ENCODE data around the gene PEX26. TPM values are rescaled to one million over a fixed set of nuclear protein-coding genes. Genes with fewer than 3 reads are reported as not detected.

The PEX26 gene
- total RNA-seq, 4 donors from 2014 or later = 28.2 to 36.1 (median 31.2) TPM

DNA sequence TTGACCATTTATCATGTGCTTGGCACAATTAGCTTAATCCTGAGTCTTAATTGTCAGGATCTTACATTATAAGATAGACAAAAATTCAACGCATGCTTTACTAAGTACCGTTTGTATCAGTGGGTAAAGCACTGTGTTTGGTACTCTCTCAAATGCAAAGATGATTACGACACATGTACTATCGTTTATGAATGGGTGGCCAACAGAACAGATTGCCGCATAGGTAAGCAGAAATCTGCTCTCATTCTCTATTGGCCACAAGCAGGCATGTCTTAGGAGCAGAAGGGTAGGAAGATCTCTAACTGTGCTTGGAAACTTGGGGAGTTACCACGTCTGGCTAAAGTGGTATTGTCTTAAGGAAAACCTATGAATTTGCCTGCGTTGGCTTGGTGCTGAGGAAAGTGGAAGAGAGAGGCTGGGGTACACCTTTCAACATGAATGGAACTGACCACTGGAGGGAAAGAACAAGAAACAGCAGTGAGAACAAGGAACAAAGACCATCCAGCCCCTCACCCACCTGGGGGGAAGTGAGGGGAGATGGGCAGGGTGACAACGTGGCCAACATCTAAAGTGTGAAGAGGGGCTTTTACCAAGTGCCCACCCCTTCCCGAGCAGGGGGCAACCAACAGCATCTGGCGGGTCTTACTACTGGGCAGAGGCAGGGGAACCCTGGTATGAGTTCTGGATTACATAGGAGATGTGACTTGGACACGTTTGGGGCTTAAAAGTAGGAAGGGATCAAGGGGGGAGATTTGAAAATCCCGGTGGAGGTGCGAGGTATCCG is 31.8 kb downstream of the PEX26 start:
- intact Hi-C loops (cut with DNase I; ENCODE audit: low total_unique reads) = no loop called here
- Histone ChIP-seq H3K4me3 (no peak overlapping the region), H3K9me3 (no peaks in the 10 kb centered on the region), H3K36me3 (no peaks in the 10 kb centered on the region), H3K4me1 (peaks cover 0 to 5% of the 10 kb centered on the region in 2 donors), H3K27me3 (no peaks in the 10 kb centered on the region), H3K27ac (no peak overlapping the region)
- TF ChIP-seq, protein P1, sequence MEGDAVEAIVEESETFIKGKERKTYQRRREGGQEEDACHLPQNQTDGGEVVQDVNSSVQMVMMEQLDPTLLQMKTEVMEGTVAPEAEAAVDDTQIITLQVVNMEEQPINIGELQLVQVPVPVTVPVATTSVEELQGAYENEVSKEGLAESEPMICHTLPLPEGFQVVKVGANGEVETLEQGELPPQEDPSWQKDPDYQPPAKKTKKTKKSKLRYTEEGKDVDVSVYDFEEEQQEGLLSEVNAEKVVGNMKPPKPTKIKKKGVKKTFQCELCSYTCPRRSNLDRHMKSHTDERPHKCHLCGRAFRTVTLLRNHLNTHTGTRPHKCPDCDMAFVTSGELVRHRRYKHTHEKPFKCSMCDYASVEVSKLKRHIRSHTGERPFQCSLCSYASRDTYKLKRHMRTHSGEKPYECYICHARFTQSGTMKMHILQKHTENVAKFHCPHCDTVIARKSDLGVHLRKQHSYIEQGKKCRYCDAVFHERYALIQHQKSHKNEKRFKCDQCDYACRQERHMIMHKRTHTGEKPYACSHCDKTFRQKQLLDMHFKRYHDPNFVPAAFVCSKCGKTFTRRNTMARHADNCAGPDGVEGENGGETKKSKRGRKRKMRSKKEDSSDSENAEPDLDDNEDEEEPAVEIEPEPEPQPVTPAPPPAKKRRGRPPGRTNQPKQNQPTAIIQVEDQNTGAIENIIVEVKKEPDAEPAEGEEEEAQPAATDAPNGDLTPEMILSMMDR (IDR thresholded peaks at IDR 0.05) = no peak
- TF ChIP-seq POLR2A (IDR thresholded peaks at IDR 0.05) = no peak
- no peak for DNase-seq

GRCh38 chr22:18110194-18110953 is 32.6 kb downstream of the PEX26 start, which contains the start of gene TUBA8:
Gene TUBA8, plus strand, starts transcription at chr22:18110809. Its CDS starts 57 bp downstream, at chr22:18110866.
- TF ChIP-seq, protein P1 (IDR thresholded peaks at IDR 0.05) = no peak
- TF ChIP-seq POLR2A (IDR thresholded peaks at IDR 0.05) = no peak
- peaks cover 0 to 5% of the 10 kb centered on the region in 2 donors for H3K4me1 ChIP-seq
- H3K9me3 ChIP-seq = no peaks in the 10 kb centered on the region
- DNase-seq = peak in 1 of 2 donors; percentile 56
- H3K36me3 ChIP-seq = no peaks in the 10 kb centered on the region
- H3K4me3 ChIP-seq = peak within 1 kb of the TSS; percentile 22 to 41
- H3K27ac ChIP-seq = no peak within 1 kb of the TSS
- no peaks in the 10 kb centered on the region for H3K27me3 ChIP-seq
- intact Hi-C loops (cut with DNase I; ENCODE audit: low total_unique reads) = no loop called here

GRCh38 chr22:18110954-18111758 is 33.4 kb downstream of the PEX26 start:
- H3K4me1 ChIP-seq = peaks cover 0 to 5% of the 10 kb centered on the region in 2 donors
- no peaks in the 10 kb centered on the region for H3K36me3 ChIP-seq
- peak overlapping the region; percentile 22 to 41 for H3K4me3 ChIP-seq
- no peaks in the 10 kb centered on the region for H3K9me3 ChIP-seq
- no peak for TF ChIP-seq POLR2A (IDR thresholded peaks at IDR 0.05)
- TF ChIP-seq, protein P1 (IDR thresholded peaks at IDR 0.05) = no peak
- intact Hi-C loops (cut with DNase I; ENCODE audit: low total_unique reads) = no loop called here
- H3K27me3 ChIP-seq = no peaks in the 10 kb centered on the region
- DNase-seq = no peak
- H3K27ac ChIP-seq = no peak overlapping the region

GRCh38 chr22:18111759-18112330 is 34.1 kb downstream of the PEX26 start:
- Histone ChIP-seq H3K4me1 (peaks cover 0 to 5% of the 10 kb centered on the region in 2 donors), H3K36me3 (no peaks in the 10 kb centered on the region), H3K27ac (no peak overlapping the region), H3K9me3 (no peaks in the 10 kb centered on the region), H3K4me3 (no peak overlapping the region), H3K27me3 (no peaks in the 10 kb centered on the region)
- intact Hi-C loops (cut with DNase I; ENCODE audit: low total_unique reads) = no loop called here
- DNase-seq = no peak
- no peak for TF ChIP-seq POLR2A (IDR thresholded peaks at IDR 0.05)
- TF ChIP-seq, protein P1 (IDR thresholded peaks at IDR 0.05) = no peak
